IMR-90 (cell line): ENCODE data around the gene ZNF620. TPM values are rescaled to one million over a fixed set of nuclear protein-coding genes. Genes with fewer than 3 reads are reported as not detected.
"Not testable (repeated sequence)": the region's sequence is repeated elsewhere in the genome, so short reads cannot be mapped to it uniquely, and the experiment has no call there.

ENCODE experiments used
- ATAC-seq: fragments of 200-7000 bp; cut with Tn5 transposase; 2 replicates; pipeline ENCODE4 v1.9.1; 2020; ENCODE audit warnings: low read depth, mild to moderate bottlenecking, moderate library complexity
- BruUV-seq: library from RNA; stranded (reverse); fragments of 400-500 nt; replicated peaks from 2 replicates; lab custom pipeline; 2021; lab: Mats Ljungman, UMichigan
- CTCF ChIA-PET: fragments of 300-600 bp; formaldehyde crosslinking; extraction: SDS; loops from one replicate; lab custom pipeline; 2021; ENCODE audit warnings: antibody characterized with exemption; lab: Yijun Ruan, JAX
- POLR2A ChIA-PET: fragments of 300-600 bp; sonication (Branson Sonifier 250); formaldehyde crosslinking; loops from one replicate; lab custom pipeline; 2022; ENCODE audit warnings: antibody characterized with exemption; ENCODE audit not compliant: unreplicated experiment; lab: Charles Lee
- DNase-seq: peaks from one replicate; pipeline ENCODE4 v3.0.0; 2013
- H2AFZ ChIP-seq: replicated peaks from 2 replicates; pipeline ENCODE3; 2013; ENCODE audit warnings: low read length, mild to moderate bottlenecking; ENCODE audit not compliant: poor library complexity
- H2AK5ac ChIP-seq: 2 replicates; pipeline ENCODE4 v1.6.1; 2013; ENCODE audit warnings: low read depth, low read length, inconsistent platforms
- H2AK9ac ChIP-seq: replicated peaks from 2 replicates; pipeline ENCODE3; 2013; ENCODE audit warnings: mild to moderate bottlenecking, low read depth, low read length, moderate library complexity; ENCODE audit not compliant: poor library complexity
- H2BK120ac ChIP-seq: 2 replicates; pipeline ENCODE4 v1.6.1; 2013; ENCODE audit warnings: low read depth, low read length, inconsistent platforms
- H2BK15ac ChIP-seq: 3 replicates; pipeline ENCODE4 v1.6.1; 2013; ENCODE audit warnings: low read depth, low read length, inconsistent platforms
- H2BK20ac ChIP-seq: 2 replicates; pipeline ENCODE4 v1.6.1; 2013; ENCODE audit warnings: low read depth, mild to moderate bottlenecking, inconsistent platforms, low read length, moderate library complexity
- H2BK5ac ChIP-seq: 2 replicates; pipeline ENCODE4 v1.6.1; 2013; ENCODE audit warnings: mild to moderate bottlenecking, low read depth, low read length, inconsistent platforms; ENCODE audit not compliant: poor library complexity, severe bottlenecking
- H3K14ac ChIP-seq: replicated peaks from 2 replicates; pipeline ENCODE4 v1.6.1; 2013; ENCODE audit warnings: low read depth, low read length, inconsistent platforms
- H3K18ac ChIP-seq: 2 replicates; pipeline ENCODE4 v1.6.1; 2013; ENCODE audit warnings: low read depth, low read length, control low read depth
- H3K23ac ChIP-seq: 2 replicates; pipeline ENCODE4 v1.6.1; 2013; ENCODE audit warnings: low read depth, low read length, inconsistent platforms
- H3K27ac ChIP-seq: 2 replicates; pipeline ENCODE4 v1.5.1; 2013; ENCODE audit warnings: mild to moderate bottlenecking, control low read depth, low read length; ENCODE audit not compliant: insufficient read depth
- H3K27me3 ChIP-seq: 2 replicates; pipeline ENCODE4 v1.6.1; 2013; ENCODE audit warnings: low read length; ENCODE audit not compliant: control insufficient read depth, insufficient read depth
- H3K36me3 ChIP-seq: 2 replicates; pipeline ENCODE4 v1.6.1; 2013; ENCODE audit warnings: low read length, mixed read lengths; ENCODE audit not compliant: control insufficient read depth, insufficient read depth
- H3K4ac ChIP-seq: 2 replicates; pipeline ENCODE4 v1.6.1; 2013; ENCODE audit warnings: low read depth, low read length, inconsistent platforms
- H3K4me1 ChIP-seq: 2 replicates; pipeline ENCODE4 v1.6.1; 2013; ENCODE audit warnings: low read length, mixed read lengths; ENCODE audit not compliant: control insufficient read depth, insufficient read depth
- H3K4me2 ChIP-seq: 2 replicates; pipeline ENCODE4 v1.6.1; 2013; ENCODE audit warnings: low read depth, mild to moderate bottlenecking, control low read depth, low read length, moderate library complexity
- H3K4me3 ChIP-seq: 2 replicates; pipeline ENCODE4 v1.5.1; 2013; ENCODE audit warnings: low read depth, mild to moderate bottlenecking, control low read depth, low read length, moderate library complexity; ENCODE audit not compliant: insufficient read depth
- H3K56ac ChIP-seq: 2 replicates; pipeline ENCODE4 v1.6.1; 2013; ENCODE audit warnings: low read length, inconsistent platforms; ENCODE audit not compliant: insufficient read depth; ENCODE audit errors: extremely low read depth
- H3K79me1 ChIP-seq, 2 experiments: 2 replicates each; pipeline ENCODE4 v1.6.1; 2013; ENCODE audit warnings: low read length in 2 of 2, inconsistent platforms in 1 of 2, low read depth in 1 of 2
- H3K9ac ChIP-seq: 2 replicates; pipeline ENCODE4 v1.6.1; 2013; ENCODE audit warnings: low read depth, low read length, control low read depth
- H3K9me1 ChIP-seq: 2 replicates; pipeline ENCODE4 v1.6.1; 2013; ENCODE audit warnings: low read length, inconsistent platforms; ENCODE audit not compliant: insufficient read depth
- H3K9me3 ChIP-seq: 2 replicates; pipeline ENCODE4 v1.6.1; 2013; ENCODE audit warnings: low read length; ENCODE audit not compliant: control insufficient read depth, insufficient read depth
- H4K20me1 ChIP-seq: 2 replicates; pipeline ENCODE4 v1.6.1; 2013; ENCODE audit warnings: low read length, inconsistent platforms; ENCODE audit not compliant: insufficient read depth
- H4K5ac ChIP-seq: 2 replicates; pipeline ENCODE4 v1.6.1; 2013; ENCODE audit warnings: mild to moderate bottlenecking, low read depth, low read length, control low read depth
- H4K8ac ChIP-seq, 2 experiments: 2 replicates each; pipeline ENCODE4 v1.6.1; 2013; ENCODE audit warnings: low read depth in 2 of 2, low read length in 2 of 2, control low read depth in 1 of 2, inconsistent platforms in 1 of 2
- H4K91ac ChIP-seq: 2 replicates; pipeline ENCODE4 v1.6.1; 2013; ENCODE audit warnings: low read depth, low read length, inconsistent platforms; ENCODE audit not compliant: insufficient read depth
- WGBS, 2 experiments: methylation state at CpG; one replicate each; pipeline versions ENCODE4 v1.1.5 to v1.1.7; 2013; ENCODE audit warnings: missing lambda C conversion rate in 2 of 2; ENCODE audit not compliant: insufficient read length in 1 of 2; ENCODE audit errors: extremely low coverage in 2 of 2; 5-methylcytosine and 5-hydroxymethylcytosine counted together
- dilution Hi-C: fragments of 300-500 bp; cut with HindIII; formaldehyde crosslinking; loops from one replicate; pipeline ENCODE4 v1.14.3; 2018; ENCODE audit warnings: low sequenced_read_pairs; ENCODE audit not compliant: unreplicated experiment
- in situ Hi-C: fragments of 300-500 bp; cut with MboI; formaldehyde crosslinking; loops from 3 replicates; pipeline ENCODE4 v1.14.3; 2019; ENCODE audit warnings: low sequenced_read_pairs, inconsistent platforms, mixed read lengths
- intact Hi-C: fragments of 100-400 bp; cut with micrococcal nuclease; formaldehyde crosslinking; loops from 2 replicates; pipeline ENCODE4 v1.10.0; 2022
- polyA plus RNA-seq, 3 experiments: library from polyadenylated mRNA; depleted of rRNA; stranded (reverse); fragments of >200 nt; gene quantifications; 2 replicates each; pipeline ENCODE4 v1.2.3, GENCODE V29; 2012; ENCODE audit warnings: low replicate concordance in 1 of 3
- total RNA-seq: library from RNA; depleted of rRNA; stranded (reverse); fragments of >200 nt; gene quantifications from 2 replicates; pipeline ENCODE4 v1.2.3, GENCODE V29; 2012

The ZNF620 gene
- total and polyA plus RNA-seq, 2 of the 4 experiments (the other 2 are of a cell fraction): 0.48 to 0.72 TPM

GRCh38 chr3:40562482-40562881, 56.6 kb downstream of the ZNF620 start:
- H4K20me1 ChIP-seq, H2BK120ac ChIP-seq, BruUV-seq, ATAC-seq, H3K4ac ChIP-seq, dilution Hi-C loops, H3K27me3 ChIP-seq, H3K4me1 ChIP-seq, in situ Hi-C loops, H2BK20ac ChIP-seq, H2AFZ ChIP-seq, H3K27ac ChIP-seq, DNase-seq, H3K14ac ChIP-seq, intact Hi-C loops, H2AK9ac ChIP-seq, H3K4me3 ChIP-seq, H3K56ac ChIP-seq, H4K91ac ChIP-seq, H3K9ac ChIP-seq, POLR2A ChIA-PET, H2BK15ac ChIP-seq, H2AK5ac ChIP-seq, H3K79me1 ChIP-seq, H3K9me1 ChIP-seq, H2BK5ac ChIP-seq, H4K8ac ChIP-seq, H3K4me2 ChIP-seq, H3K9me3 ChIP-seq, H3K23ac ChIP-seq, H4K5ac ChIP-seq, H3K36me3 ChIP-seq, H3K18ac ChIP-seq: not testable (repeated sequence)
- no CpG with 5 or more reads among the region's 9 CpGs for WGBS, 2 experiments
- CTCF ChIA-PET: interaction anchor here (0.5 kb wide), 1 partner anchor 1157 kb away, joined by 5 read pairs; no protein-coding TSS in a partner anchor

- H2BK15ac ChIP-seq, H3K27me3 ChIP-seq, H3K27ac ChIP-seq, H2BK120ac ChIP-seq, POLR2A ChIA-PET, H4K5ac ChIP-seq, H4K8ac ChIP-seq, H3K9me1 ChIP-seq, H3K79me1 ChIP-seq, H2AK9ac ChIP-seq, H3K4me2 ChIP-seq, H3K4me1 ChIP-seq, H2AK5ac ChIP-seq, H3K9me3 ChIP-seq, ATAC-seq, BruUV-seq, H2BK5ac ChIP-seq, DNase-seq, H3K14ac ChIP-seq, H2AFZ ChIP-seq, H2BK20ac ChIP-seq, intact Hi-C loops, H3K4me3 ChIP-seq, H4K91ac ChIP-seq, H3K23ac ChIP-seq, H3K56ac ChIP-seq, in situ Hi-C loops, H3K36me3 ChIP-seq, H4K20me1 ChIP-seq, H3K4ac ChIP-seq, dilution Hi-C loops, H3K9ac ChIP-seq, H3K18ac ChIP-seq, CTCF ChIA-PET: not testable (repeated sequence)
- 50% methylated on average over 2 of the region's 5 CpGs; no CpG with 5 or more reads in 1 of the 2 experiments for WGBS, 2 experiments
These were observed 59.8 kb downstream of the ZNF620 start for GRCh38 chr3:40565629-40566028.
